ENCODE measurements around the gene OSCP1. TPM values are rescaled to one million over a fixed set of nuclear protein-coding genes. Genes with fewer than 3 reads are reported as not detected.

Gene OSCP1
- total RNA-seq, 1 experiment from 2014 or later, result 3.2 TPM

DNA sequence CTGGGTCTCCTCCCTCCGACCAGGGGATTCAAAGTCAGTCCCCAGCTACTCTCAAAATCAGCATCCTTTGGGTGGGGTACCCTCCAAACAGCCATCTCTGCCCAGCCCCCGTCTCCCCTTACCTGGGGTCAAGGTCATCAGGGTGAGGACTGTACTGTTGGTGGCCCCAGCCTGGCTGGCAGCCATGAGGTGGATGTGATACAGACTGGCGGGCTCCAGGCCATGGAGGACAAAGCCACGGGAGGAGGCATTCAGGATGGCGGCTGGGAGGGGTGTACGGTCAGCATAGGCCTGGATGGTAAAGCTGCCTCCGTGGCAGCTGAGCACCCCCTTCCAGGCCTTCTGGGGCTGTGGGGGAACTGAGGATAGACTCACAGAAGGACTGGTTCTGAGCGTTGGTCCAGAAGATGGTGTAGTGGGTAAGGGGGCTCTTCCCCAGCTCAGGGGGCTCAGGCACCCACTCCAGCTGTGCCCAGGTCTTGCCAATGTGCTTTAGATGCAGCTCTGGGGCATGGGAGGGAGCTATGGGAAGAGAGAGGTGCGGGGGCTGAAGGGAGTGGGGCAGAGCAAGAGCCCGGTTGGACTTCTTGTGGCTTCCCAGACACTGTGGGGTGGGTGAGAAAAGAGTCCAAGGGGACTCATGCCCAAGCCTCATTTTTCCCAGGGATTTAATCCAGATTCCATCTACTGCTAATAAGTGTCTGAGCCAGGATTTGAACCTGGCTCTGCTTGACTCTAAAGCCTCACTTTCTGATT lies 17.6 kb upstream of the OSCP1 start:
- Histone ChIP-seq H3K18ac (ENCODE audit: insufficient read length, low read depth, low read length) (no peak overlapping the region), H4K20me1 (ENCODE audit: control insufficient read depth, insufficient read depth, insufficient read length) (no peaks in the 10 kb centered on the region), H3K27me3 (ENCODE audit: insufficient read depth, low read length) (peaks cover 29% of the 10 kb centered on the region; the same call in 1 of the 2 replicates), H3K56ac (ENCODE audit: insufficient read length, low read depth, low read length) (no peak overlapping the region), H2BK15ac (ENCODE audit: low read depth, low read length) (no peak overlapping the region), H3K9me3 (ENCODE audit: control insufficient read depth, low read depth, low read length) (no peaks in the 10 kb centered on the region), H2AFZ (ENCODE audit: low read length) (no peak overlapping the region), H3K79me1 (ENCODE audit: insufficient read depth, low read depth, low read length, poor library complexity, severe bottlenecking) (no peaks in the 10 kb centered on the region), H4K91ac (ENCODE audit: insufficient read length, low read depth, low read length) (no peak overlapping the region), H3K4me1 (ENCODE audit: insufficient read depth, low read length) (no peaks in the 10 kb centered on the region), H3K9ac (ENCODE audit: extremely low read depth, insufficient read length, low read length) (no peak overlapping the region), H3K23ac (ENCODE audit: insufficient read length, low read depth, low read length) (no peak overlapping the region), H3K23me2 (ENCODE audit: insufficient read length, low read depth, low read length, poor library complexity, severe bottlenecking) (peaks cover 9% of the 10 kb centered on the region), H3K14ac (ENCODE audit: insufficient read depth, low read length) (no peak overlapping the region), H3K4ac (ENCODE audit: low read depth, low read length) (no peak overlapping the region), H2BK20ac (ENCODE audit: low read depth, low read length, poor library complexity, severe bottlenecking) (no peak overlapping the region), H2BK12ac (ENCODE audit: insufficient read length, low read depth, low read length) (no peak overlapping the region), H3T11ph (ENCODE audit: low read length) (no peak overlapping the region), H2BK5ac (ENCODE audit: insufficient read length, low read length) (no peak overlapping the region), H2AK5ac (ENCODE audit: insufficient read length, low read length) (no peak overlapping the region), H4K5ac (ENCODE audit: insufficient read length, low read depth, low read length) (no peak overlapping the region), H2BK120ac (ENCODE audit: low read depth, low read length, poor library complexity, severe bottlenecking) (no peak overlapping the region), H3K79me2 (ENCODE audit: insufficient read depth, low read length) (no peaks in the 10 kb centered on the region; the same call in 1 of the 2 replicates), H4K8ac (replicated peaks; ENCODE audit: insufficient read length, low read depth, low read length) (no peak overlapping the region), H3K4me2 (ENCODE audit: insufficient read depth, insufficient read length, low read length) (no peak overlapping the region), H3K27ac (ENCODE audit: insufficient read length, low read depth, low read length) (no peak overlapping the region)
- no CpG with 5 or more reads among the region's 10 CpGs for WGBS (ENCODE audit: extremely low coverage, insufficient read length, low lambda C conversion rate)
- peaks cover 16 to 30% of the 10 kb centered on the region in 2 experiments for H3K4me1 Mint-ChIP-seq
- TF ChIP-seq, protein P1, sequence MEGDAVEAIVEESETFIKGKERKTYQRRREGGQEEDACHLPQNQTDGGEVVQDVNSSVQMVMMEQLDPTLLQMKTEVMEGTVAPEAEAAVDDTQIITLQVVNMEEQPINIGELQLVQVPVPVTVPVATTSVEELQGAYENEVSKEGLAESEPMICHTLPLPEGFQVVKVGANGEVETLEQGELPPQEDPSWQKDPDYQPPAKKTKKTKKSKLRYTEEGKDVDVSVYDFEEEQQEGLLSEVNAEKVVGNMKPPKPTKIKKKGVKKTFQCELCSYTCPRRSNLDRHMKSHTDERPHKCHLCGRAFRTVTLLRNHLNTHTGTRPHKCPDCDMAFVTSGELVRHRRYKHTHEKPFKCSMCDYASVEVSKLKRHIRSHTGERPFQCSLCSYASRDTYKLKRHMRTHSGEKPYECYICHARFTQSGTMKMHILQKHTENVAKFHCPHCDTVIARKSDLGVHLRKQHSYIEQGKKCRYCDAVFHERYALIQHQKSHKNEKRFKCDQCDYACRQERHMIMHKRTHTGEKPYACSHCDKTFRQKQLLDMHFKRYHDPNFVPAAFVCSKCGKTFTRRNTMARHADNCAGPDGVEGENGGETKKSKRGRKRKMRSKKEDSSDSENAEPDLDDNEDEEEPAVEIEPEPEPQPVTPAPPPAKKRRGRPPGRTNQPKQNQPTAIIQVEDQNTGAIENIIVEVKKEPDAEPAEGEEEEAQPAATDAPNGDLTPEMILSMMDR (conservative IDR thresholded peaks at IDR 0.05), result no peak
- peaks cover 0 to 3% (median 0%) of the 10 kb centered on the region in 3 experiments; a peak in 3 of 7 replicates for H3K36me3 Mint-ChIP-seq (ENCODE audit: insufficient read depth in 1 of 3, low read depth in 3 of 3)
- DNase-seq, result no peak
- H3K27me3 Mint-ChIP-seq (ENCODE audit: low read depth), result peaks cover 62% of the 10 kb centered on the region
- H3K4me3 Mint-ChIP-seq, result no peak overlapping the region
- no peaks in the 10 kb centered on the region for H3K9me3 Mint-ChIP-seq
- no peak overlapping the region for H3K27ac Mint-ChIP-seq
